ENCODE data around the gene SNTG2. TPM values are rescaled to one million over a fixed set of nuclear protein-coding genes. Genes with fewer than 3 reads are reported as not detected.

SNTG2 gene
- total RNA-seq, 4 donors from 2014 or later: 1.7 to 5.9 (median 2.0) TPM; not detected in 1

DNA sequence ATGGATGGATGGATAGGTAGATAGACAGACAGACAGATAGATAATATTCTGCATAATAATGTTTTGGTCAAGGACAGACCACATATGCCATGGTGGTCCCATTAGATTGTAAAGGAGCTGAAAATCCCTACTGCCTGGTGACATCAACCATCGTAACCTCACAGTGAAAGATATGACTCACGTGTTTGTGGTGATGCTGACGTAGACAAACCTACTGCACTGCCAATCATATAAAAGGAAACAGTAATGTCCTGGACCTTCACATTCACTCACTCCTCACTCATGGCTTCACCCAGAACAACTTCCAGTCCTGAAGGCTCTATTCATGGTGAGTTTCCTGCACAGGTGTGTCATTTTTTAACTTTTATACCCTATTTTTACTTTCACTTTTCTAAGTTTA is 259.7 kb downstream of the SNTG2 start:
- intact Hi-C loops (cut with DNase I): no loop called here
- WGBS, 2 donors: 71 to 75% methylated on average over 3 of the region's 3 CpGs
- TF ChIP-seq, protein P1, sequence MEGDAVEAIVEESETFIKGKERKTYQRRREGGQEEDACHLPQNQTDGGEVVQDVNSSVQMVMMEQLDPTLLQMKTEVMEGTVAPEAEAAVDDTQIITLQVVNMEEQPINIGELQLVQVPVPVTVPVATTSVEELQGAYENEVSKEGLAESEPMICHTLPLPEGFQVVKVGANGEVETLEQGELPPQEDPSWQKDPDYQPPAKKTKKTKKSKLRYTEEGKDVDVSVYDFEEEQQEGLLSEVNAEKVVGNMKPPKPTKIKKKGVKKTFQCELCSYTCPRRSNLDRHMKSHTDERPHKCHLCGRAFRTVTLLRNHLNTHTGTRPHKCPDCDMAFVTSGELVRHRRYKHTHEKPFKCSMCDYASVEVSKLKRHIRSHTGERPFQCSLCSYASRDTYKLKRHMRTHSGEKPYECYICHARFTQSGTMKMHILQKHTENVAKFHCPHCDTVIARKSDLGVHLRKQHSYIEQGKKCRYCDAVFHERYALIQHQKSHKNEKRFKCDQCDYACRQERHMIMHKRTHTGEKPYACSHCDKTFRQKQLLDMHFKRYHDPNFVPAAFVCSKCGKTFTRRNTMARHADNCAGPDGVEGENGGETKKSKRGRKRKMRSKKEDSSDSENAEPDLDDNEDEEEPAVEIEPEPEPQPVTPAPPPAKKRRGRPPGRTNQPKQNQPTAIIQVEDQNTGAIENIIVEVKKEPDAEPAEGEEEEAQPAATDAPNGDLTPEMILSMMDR (IDR thresholded peaks at IDR 0.05): no peak
- no peak for TF ChIP-seq POLR2A (IDR thresholded peaks at IDR 0.05)
- no peaks in the 10 kb centered on the region for H3K27me3 ChIP-seq
- H3K9me3 ChIP-seq: no peaks in the 10 kb centered on the region
- DNase-seq: no peak
- H3K36me3 ChIP-seq: no peaks in the 10 kb centered on the region
- no peaks in the 10 kb centered on the region for H3K4me1 ChIP-seq
- H3K4me3 ChIP-seq: no peak overlapping the region
- no peak overlapping the region for H3K27ac ChIP-seq

DNA sequence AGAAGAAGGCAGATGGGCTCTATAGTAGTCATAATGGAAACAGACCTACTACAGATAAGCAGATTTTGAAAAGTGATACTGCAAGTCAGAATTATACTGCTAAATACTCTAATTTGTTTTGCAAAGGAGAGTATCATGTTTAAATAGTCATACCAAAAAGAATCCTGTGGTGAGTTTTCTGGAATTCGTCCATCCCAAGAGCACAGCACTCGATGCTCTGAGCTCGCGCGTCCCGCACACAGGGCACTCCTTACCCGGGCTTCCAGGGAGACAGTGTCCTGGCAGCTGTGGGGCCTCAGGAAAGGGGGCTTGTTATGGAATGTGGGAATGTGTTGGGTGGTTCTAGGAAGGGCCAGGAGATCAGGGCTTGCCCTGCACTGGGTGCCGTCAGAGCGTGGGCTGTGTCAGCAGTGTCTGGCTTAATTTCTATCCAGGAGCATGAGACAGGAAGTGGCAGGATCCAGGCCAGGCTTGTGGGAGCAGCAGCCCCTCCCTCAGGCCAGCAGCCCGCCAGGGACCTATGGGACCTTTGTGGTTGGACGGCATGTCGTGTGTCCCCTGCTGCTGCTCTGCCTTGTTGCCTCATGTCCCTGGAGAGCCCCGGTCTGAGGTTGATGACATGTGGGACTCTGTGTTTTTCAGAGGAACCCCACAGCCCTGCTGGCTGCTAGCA is 269.4 kb downstream of the SNTG2 start:
- DNase-seq: no peak
- Histone ChIP-seq H3K36me3 (no peaks in the 10 kb centered on the region), H3K9me3 (no peaks in the 10 kb centered on the region), H3K27ac (no peak overlapping the region), H3K27me3 (peaks cover 0 to 19% (median 0%) of the 10 kb centered on the region in 4 donors), H3K4me1 (no peaks in the 10 kb centered on the region), H3K4me3 (no peak overlapping the region)
- TF ChIP-seq POLR2A (IDR thresholded peaks at IDR 0.05): no peak
- WGBS, 2 donors: 52 to 63% methylated on average over 12 of the region's 13 CpGs
- intact Hi-C loops (cut with DNase I): no loop called here

DNA sequence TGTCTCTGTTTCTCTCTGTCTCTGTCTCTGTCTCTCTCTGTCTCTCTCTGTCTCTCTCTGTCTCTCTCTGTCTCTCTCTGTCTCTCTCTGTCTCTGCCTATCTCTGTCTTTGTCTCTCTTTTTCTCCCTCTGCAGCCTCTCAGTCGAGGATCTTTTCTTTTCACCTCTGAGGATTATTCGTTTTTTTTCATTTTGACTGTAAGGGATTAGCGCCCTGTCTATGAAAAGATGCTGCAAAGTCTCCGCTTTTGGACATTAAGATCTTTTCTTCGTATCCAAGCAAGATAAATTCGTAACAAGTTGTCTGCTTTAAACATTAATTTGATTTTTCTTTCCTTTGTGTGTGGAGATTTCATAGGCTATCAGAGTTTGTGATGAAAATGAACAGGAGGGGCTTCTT is 271.4 kb downstream of the SNTG2 start:
- no peak overlapping the region for H3K4me3 ChIP-seq
- 55 to 63% methylated on average over 6 of the region's 6 CpGs for WGBS, 2 donors
- TF ChIP-seq, protein P1 (IDR thresholded peaks at IDR 0.05): no peak
- TF ChIP-seq POLR2A (IDR thresholded peaks at IDR 0.05): no peak
- no peaks in the 10 kb centered on the region for H3K9me3 ChIP-seq
- H3K27me3 ChIP-seq: peaks cover 0 to 19% (median 0%) of the 10 kb centered on the region in 4 donors
- intact Hi-C loops (cut with DNase I): no loop called here
- no peak overlapping the region for H3K27ac ChIP-seq
- H3K4me1 ChIP-seq: no peaks in the 10 kb centered on the region
- no peak for DNase-seq
- H3K36me3 ChIP-seq: no peaks in the 10 kb centered on the region

DNA sequence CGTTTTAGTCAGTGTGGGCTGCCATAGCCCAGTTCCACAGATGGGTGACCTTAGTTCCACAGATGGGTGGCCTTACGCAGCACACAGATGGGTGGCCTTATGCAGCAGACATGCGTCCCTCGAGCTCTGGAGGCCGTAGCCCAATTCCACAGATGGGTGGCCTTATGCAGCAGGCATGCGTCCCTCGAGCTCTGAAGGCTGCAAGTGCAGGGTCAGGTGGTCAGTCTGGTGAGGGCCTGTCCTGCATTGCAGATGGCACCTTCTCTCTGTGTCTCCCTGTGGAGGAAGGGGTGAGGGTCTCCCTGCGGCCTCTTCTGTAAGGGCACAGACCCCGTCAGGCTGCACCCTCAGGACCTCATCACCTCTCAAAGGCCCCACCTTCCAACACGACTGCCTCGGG is 273.1 kb downstream of the SNTG2 start:
- H3K4me3 ChIP-seq: no peak overlapping the region
- H3K27ac ChIP-seq: no peak overlapping the region
- peaks cover 0 to 8% (median 0%) of the 10 kb centered on the region in 4 donors for H3K27me3 ChIP-seq
- DNase-seq: no peak
- 78 to 86% methylated on average over 5 to 9 of the region's 11 CpGs for WGBS, 2 donors
- no peak for TF ChIP-seq POLR2A (IDR thresholded peaks at IDR 0.05)
- TF ChIP-seq, protein P1 (IDR thresholded peaks at IDR 0.05): no peak
- no peaks in the 10 kb centered on the region for H3K36me3 ChIP-seq
- intact Hi-C loops (cut with DNase I): no loop called here
- H3K9me3 ChIP-seq: no peaks in the 10 kb centered on the region
- H3K4me1 ChIP-seq: no peaks in the 10 kb centered on the region

DNA sequence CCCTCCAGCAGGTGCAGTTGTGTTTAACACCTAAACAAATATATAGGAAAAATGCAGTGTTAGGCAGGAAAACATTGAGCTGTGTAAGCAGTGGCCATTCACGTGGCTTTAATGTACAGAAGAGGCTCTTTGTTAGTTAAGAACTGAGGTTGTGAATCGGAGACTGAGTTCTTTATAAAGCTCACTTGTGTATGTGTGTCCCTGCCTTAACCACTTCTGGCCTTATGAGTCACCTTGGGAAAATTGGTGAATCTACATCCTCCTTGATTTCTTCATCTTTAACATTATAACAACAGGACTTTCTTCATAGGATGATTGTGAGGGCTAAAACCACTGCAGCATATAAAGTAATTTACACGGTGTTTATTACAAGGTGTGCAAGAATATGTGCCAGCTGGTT is 274.3 kb downstream of the SNTG2 start:
- H3K36me3 ChIP-seq: no peaks in the 10 kb centered on the region
- no peaks in the 10 kb centered on the region for H3K27me3 ChIP-seq
- no peak overlapping the region for H3K27ac ChIP-seq
- no peaks in the 10 kb centered on the region for H3K4me1 ChIP-seq
- no peak for DNase-seq
- H3K9me3 ChIP-seq: peaks cover 0 to 5% (median 0%) of the 10 kb centered on the region in 3 donors
- 41 to 62% methylated on average over 3 of the region's 3 CpGs for WGBS, 2 donors
- TF ChIP-seq POLR2A (IDR thresholded peaks at IDR 0.05): no peak
- TF ChIP-seq, protein P1 (IDR thresholded peaks at IDR 0.05): no peak
- intact Hi-C loops (cut with DNase I): no loop called here
- no peak overlapping the region for H3K4me3 ChIP-seq

Data from esophagus squamous epithelium (tissue), 5 donors.